Large intestine (tissue), 3 donors: ENCODE measurements around the gene MS4A13. TPM values are rescaled to one million over a fixed set of nuclear protein-coding genes. Genes with fewer than 3 reads are reported as not detected.
"Not testable (repeated sequence)": the region's sequence is repeated elsewhere in the genome, so short reads cannot be mapped to it uniquely, and the experiment has no call there.

Experiments
- DNase-seq, 2 donors: peaks; one replicate each; pipeline versions ENCODE4 v3.0.0 to v3.0.0-alpha.2; 2013
- H3K27ac ChIP-seq: one replicate; pipeline ENCODE4 v1.5.1; 2013; ENCODE audit warnings: low read length
- H3K27me3 ChIP-seq: 2 replicates; pipeline ENCODE4 v1.6.1; 2013; ENCODE audit warnings: low read length; ENCODE audit not compliant: control insufficient read depth, insufficient read depth
- H3K36me3 ChIP-seq: 2 replicates; pipeline ENCODE4 v1.6.1; 2013; ENCODE audit warnings: low read length; ENCODE audit not compliant: control insufficient read depth, insufficient read depth
- H3K4me1 ChIP-seq: one replicate; pipeline ENCODE4 v1.6.1; 2013; ENCODE audit warnings: low read length; ENCODE audit not compliant: control insufficient read depth, insufficient read depth
- H3K4me3 ChIP-seq: one replicate; pipeline ENCODE4 v1.5.1; 2013; ENCODE audit warnings: low read length
- H3K9me3 ChIP-seq: one replicate; pipeline ENCODE4 v1.6.1; 2013; ENCODE audit warnings: mild to moderate bottlenecking, low read depth, low read length, moderate library complexity; ENCODE audit not compliant: control insufficient read depth
- WGBS: methylation state at CpG from one replicate; pipeline ENCODE4 v1.1.5; 2013; ENCODE audit warnings: low lambda C conversion rate; ENCODE audit not compliant: insufficient coverage; 5-methylcytosine and 5-hydroxymethylcytosine counted together
- polyA plus RNA-seq: library from polyadenylated mRNA; unstranded; fragments of 120-200 nt; gene quantifications from one replicate; pipeline ENCODE4 v1.2.1, GENCODE V29; 2013

Gene MS4A13
- polyA plus RNA-seq, 1 donor, result not detected

GRCh38 chr11:60500276-60500910 is 14.8 kb upstream of the MS4A13 start:
- DNase-seq, result no peak
- 60% methylated on average over 1 of the region's 3 CpGs for WGBS
- H3K4me1 ChIP-seq, result no peaks in the 10 kb centered on the region
- H3K9me3 ChIP-seq, result no peaks in the 10 kb centered on the region
- no peak overlapping the region for H3K4me3 ChIP-seq
- H3K27me3 ChIP-seq, result no peaks in the 10 kb centered on the region
- no peak overlapping the region for H3K27ac ChIP-seq
- H3K36me3 ChIP-seq, result no peaks in the 10 kb centered on the region

DNA sequence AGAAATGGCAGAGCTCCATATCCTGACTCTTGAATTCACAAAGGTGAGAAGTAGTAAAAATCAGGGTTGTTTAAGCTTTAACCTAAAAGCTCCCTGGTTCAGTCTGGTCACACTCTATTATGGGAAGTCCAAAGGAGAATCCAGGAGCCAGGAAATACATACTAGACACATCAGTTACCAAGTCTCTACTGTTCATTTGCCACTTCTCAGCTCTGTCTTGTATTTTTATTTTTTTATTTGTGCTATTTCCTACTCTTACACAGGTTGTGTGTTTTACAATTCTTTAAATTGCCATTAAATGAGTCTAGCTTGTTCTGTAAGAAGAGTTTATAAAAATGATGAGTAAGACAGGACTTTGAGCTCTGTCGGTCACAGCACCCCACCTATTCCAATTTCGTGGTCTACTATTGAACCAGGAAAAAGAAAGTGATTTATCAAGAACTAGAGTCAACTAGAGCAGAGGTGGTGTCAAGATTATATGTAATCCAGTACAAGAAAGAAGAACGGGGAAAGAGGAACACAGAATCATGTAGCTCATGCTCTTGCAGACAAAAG is 12.9 kb upstream of the MS4A13 start:
- WGBS, result 80% methylated on average over 1 of the region's 3 CpGs
- H3K9me3 ChIP-seq, result no peaks in the 10 kb centered on the region
- DNase-seq, result peak in 1 of 2 donors; percentile 53

DNA sequence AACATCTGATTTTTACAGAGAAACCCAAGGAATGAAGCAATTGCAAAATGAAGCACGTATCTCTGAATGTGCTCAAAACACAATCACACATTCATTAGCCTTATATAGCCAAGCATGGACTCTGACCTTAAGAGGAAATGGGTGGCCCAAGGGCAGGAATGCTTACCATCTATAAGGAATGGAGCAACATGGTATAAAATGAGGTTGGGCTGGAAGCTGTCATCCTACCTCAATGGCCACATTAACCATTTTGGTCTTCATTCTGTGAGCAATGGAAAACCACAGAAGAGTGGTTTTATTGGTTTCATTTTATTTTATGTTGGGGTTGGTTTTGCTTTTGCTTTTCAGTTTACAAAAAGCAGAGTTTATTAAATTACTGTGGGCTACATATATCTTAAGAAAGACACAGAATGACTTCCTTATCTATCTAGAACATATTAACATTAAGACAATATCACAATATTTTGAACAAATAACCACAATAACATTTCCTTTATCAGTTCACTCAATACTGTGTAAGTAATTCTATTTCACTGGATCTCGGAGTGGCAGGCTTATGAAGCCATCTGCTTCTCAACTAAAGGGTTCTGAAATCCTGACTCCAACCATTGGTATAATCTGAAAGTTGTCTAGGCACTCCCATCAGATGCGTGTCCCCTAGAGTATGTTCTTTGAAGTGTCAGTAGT is 10.8 kb upstream of the MS4A13 start:
- no peak for DNase-seq
- no peak overlapping the region for H3K4me3 ChIP-seq
- no CpG with 5 or more reads among the region's 3 CpGs for WGBS
- no peaks in the 10 kb centered on the region for H3K36me3 ChIP-seq
- no peaks in the 10 kb centered on the region for H3K4me1 ChIP-seq
- no peak overlapping the region for H3K27ac ChIP-seq
- H3K27me3 ChIP-seq, result no peaks in the 10 kb centered on the region
- H3K9me3 ChIP-seq, result peaks cover under 1% of the 10 kb centered on the region

More for the DNA sequence above, 12.9 kb upstream of the MS4A13 start:
- Histone ChIP-seq H3K4me1 (no peaks in the 10 kb centered on the region), H3K27me3 (no peaks in the 10 kb centered on the region), H3K27ac (no peak overlapping the region), H3K4me3 (no peak overlapping the region), H3K36me3 (no peaks in the 10 kb centered on the region)

DNA sequence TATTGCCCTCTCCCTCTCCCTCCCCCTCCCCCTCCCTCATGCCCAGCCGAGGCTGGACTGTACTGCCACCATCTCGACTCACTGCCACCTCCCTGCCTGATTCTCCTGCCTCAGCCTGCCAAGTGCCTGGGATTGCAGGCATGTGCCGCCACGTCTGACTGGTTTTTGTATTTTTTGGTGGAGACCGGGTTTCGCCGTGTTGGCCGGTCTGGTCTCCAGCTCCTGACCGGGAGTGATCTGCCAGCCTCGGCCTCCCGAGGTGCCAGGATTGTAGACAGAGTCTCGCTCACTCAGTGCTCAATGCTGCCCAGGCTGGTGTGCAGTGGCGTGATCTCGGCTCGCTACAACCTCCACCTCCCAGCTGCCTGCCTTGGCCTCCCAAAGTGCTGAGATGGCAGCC is 5.6 kb upstream of the MS4A13 start:
- H3K9me3 ChIP-seq, H3K27me3 ChIP-seq, DNase-seq, H3K36me3 ChIP-seq, H3K4me3 ChIP-seq, H3K4me1 ChIP-seq, H3K27ac ChIP-seq: not testable (repeated sequence)
- WGBS, result no CpG with 5 or more reads among the region's 15 CpGs

GRCh38 chr11:60510209-60510608 is 5.0 kb upstream of the MS4A13 start:
- not testable (repeated sequence) for H3K36me3 ChIP-seq, H3K27ac ChIP-seq, H3K4me1 ChIP-seq, DNase-seq, H3K4me3 ChIP-seq, H3K27me3 ChIP-seq, H3K9me3 ChIP-seq
- WGBS, result no CpG with 5 or more reads among the region's 28 CpGs

DNA sequence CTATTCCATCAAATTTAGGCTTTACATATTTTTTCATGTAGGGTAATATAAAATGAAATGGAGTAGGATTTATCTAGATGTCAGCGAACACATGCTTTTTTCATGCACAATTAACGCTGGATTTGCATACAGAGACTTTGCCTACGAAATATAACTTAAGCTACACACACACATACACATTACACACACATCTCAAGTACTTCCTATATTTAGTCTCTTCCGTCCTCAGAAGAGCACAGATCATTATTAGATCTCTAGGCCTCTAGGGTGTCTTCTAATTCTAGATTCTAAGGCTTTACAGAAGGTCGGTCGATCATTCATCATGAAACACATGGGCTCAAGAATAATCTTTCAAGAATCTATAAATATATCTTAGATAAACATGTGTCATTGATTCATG is 3.8 kb upstream of the MS4A13 start:
- no peak overlapping the region for H3K27ac ChIP-seq
- 100% methylated on average over 1 of the region's 6 CpGs for WGBS
- peaks cover 5% of the 10 kb centered on the region for H3K9me3 ChIP-seq
- no peaks in the 10 kb centered on the region for H3K4me1 ChIP-seq
- H3K4me3 ChIP-seq, result no peak overlapping the region
- H3K36me3 ChIP-seq, result no peaks in the 10 kb centered on the region
- DNase-seq, result no peak
- H3K27me3 ChIP-seq, result no peaks in the 10 kb centered on the region

DNA sequence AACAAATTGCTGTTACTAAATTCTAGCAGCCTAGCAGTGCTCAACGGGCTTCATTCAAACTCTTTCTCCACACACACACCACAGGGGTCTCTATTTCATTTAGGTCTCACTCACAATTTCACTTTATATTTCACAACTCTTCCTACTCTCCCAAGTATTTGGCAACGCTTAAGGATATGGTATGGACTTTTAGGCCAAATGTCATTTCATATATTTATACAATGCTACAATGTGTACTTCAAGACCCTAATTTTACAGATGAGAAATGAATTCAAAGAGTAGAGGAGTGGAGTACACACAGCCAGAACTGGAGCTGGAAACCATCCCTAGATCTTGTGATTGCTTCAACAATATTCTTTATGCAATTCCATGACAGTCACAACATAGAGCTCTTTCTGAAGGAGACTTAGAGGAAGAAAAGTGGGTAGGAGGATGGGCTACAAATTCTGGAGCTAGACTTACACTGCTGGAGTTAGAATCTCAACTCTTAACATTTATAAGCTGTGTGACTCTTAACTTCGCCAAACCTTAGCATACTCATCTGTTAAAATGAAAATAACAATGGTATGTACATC is 2.5 kb upstream of the MS4A13 start:
- Histone ChIP-seq H3K36me3 (no peaks in the 10 kb centered on the region), H3K4me3 (no peak overlapping the region), H3K9me3 (peaks cover 5% of the 10 kb centered on the region), H3K27ac (no peak overlapping the region), H3K4me1 (no peaks in the 10 kb centered on the region), H3K27me3 (no peaks in the 10 kb centered on the region)
- WGBS, result 83% methylated on average over 1 of the region's 3 CpGs
- no peak for DNase-seq

GRCh38 chr11:60513496-60514460 is 1.4 kb upstream of the MS4A13 start:
- H3K36me3 ChIP-seq, result no peaks in the 10 kb centered on the region

DNA sequence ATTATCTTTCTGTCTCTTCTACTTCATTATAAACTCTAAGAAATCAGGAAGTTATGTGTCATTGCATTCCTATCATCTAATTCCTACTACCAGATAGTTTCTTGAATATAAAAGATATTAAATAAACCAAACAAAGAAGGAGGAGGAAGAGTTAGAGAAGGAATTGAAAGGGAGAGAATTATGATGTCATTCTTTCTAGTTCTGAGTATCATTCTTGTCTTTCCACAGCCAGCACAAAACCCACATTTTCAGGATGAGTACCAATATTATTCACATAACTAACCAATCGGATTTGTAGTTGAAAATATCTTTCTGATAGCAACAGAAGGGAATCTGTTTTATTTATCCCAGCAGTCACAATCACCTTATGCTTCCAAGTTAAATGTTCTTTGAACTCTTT is 13.3 kb downstream of the MS4A13 start:
- no peaks in the 10 kb centered on the region for H3K27me3 ChIP-seq
- H3K4me1 ChIP-seq, result no peaks in the 10 kb centered on the region
- H3K36me3 ChIP-seq, result no peaks in the 10 kb centered on the region
- H3K27ac ChIP-seq, result no peak overlapping the region
- H3K9me3 ChIP-seq, result no peaks in the 10 kb centered on the region
- H3K4me3 ChIP-seq, result no peak overlapping the region
- DNase-seq, result no peak
- no CpG with 5 or more reads among the region's 1 CpG for WGBS

More at GRCh38 chr11:60513496-60514460, 1.4 kb upstream of the MS4A13 start:
- Histone ChIP-seq H3K4me1 (no peaks in the 10 kb centered on the region), H3K27ac (no peak overlapping the region), H3K9me3 (peaks cover 5% of the 10 kb centered on the region), H3K4me3 (no peak overlapping the region), H3K27me3 (no peaks in the 10 kb centered on the region)
- DNase-seq, result no peak
- WGBS, result no CpG with 5 or more reads among the region's 2 CpGs

DNA sequence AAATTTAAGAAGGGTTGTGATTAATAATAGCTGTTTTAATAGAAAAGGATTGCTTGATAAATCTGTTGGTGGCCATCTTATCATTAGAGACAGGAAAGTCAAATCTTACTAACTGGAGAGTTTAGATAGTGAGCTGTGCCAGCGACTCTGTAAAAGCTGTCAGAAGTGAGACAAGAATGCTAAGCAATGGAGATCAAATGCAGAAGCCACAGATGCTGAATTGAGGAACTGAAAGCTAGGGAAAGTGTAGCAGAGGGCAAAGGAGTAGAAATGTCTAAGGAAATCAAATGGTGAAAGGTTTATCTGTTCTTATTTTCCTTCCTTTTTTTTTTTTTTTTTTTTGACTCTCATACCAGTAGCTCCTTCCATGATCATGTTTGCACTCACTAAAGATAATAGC is 13.7 kb downstream of the MS4A13 start:
- no CpG with 5 or more reads among the region's 1 CpG for WGBS
- H3K36me3 ChIP-seq, result no peaks in the 10 kb centered on the region
- no peak overlapping the region for H3K4me3 ChIP-seq
- H3K9me3 ChIP-seq, result no peaks in the 10 kb centered on the region
- H3K27ac ChIP-seq, result no peak overlapping the region
- no peak for DNase-seq
- no peaks in the 10 kb centered on the region for H3K4me1 ChIP-seq
- H3K27me3 ChIP-seq, result no peaks in the 10 kb centered on the region
